A673 (cell line): ENCODE results near the gene C10orf88. TPM values are rescaled to one million over a fixed set of nuclear protein-coding genes. Genes with fewer than 3 reads are reported as not detected.

Experiments
- BruUV-seq: library from RNA; stranded (reverse); fragments of 400-500 nt; replicated peaks from 2 replicates; lab custom pipeline; 2021; lab: Mats Ljungman, UMichigan
- CTCF ChIA-PET: fragments of 300-600 bp; sonication (Branson Sonifier 250); formaldehyde crosslinking; loops from one replicate; lab custom pipeline; 2022; ENCODE audit warnings: antibody characterized with exemption; lab: Charles Lee
- POLR2A ChIA-PET: fragments of 300-600 bp; sonication (Branson Sonifier 250); formaldehyde crosslinking; loops from one replicate; lab custom pipeline; 2022; ENCODE audit warnings: antibody characterized with exemption; ENCODE audit not compliant: low non-redundant PET; lab: Charles Lee
- DNase-seq: peaks from one replicate; pipeline ENCODE4 v3.0.0-alpha.2; 2015; ENCODE audit warnings: low spot score
- H3K27ac ChIP-seq: fragments of 200-600 bp; sonication (generic); 2 replicates; pipeline ENCODE4 v1.5.1; 2016; ENCODE audit warnings: mixed run types, low read depth, mild to moderate bottlenecking, mixed read lengths, antibody characterized with exemption, low read length; ENCODE audit not compliant: poor library complexity, severe bottlenecking
- H3K27me3 ChIP-seq: fragments of 200-600 bp; sonication (generic); replicated peaks from 2 replicates; pipeline ENCODE4 v1.6.1; 2017; ENCODE audit warnings: mixed run types, low read depth, mild to moderate bottlenecking, mixed read lengths, antibody characterized with exemption, low read length; ENCODE audit not compliant: insufficient read depth, poor library complexity
- H3K36me3 ChIP-seq: fragments of 200-600 bp; sonication (generic); 2 replicates; pipeline ENCODE4 v1.6.1; 2016; ENCODE audit warnings: mixed run types, mild to moderate bottlenecking, mixed read lengths, antibody characterized with exemption, low read length; ENCODE audit not compliant: insufficient read depth, poor library complexity, severe bottlenecking
- H3K4me1 ChIP-seq: fragments of 200-600 bp; sonication (generic); 2 replicates; pipeline ENCODE4 v1.6.1; 2017; ENCODE audit warnings: mixed run types, mild to moderate bottlenecking, mixed read lengths, antibody characterized with exemption, low read length; ENCODE audit not compliant: insufficient read depth, poor library complexity, severe bottlenecking
- H3K4me3 ChIP-seq: fragments of 200-600 bp; sonication (generic); 2 replicates; pipeline ENCODE4 v1.5.1; 2016; ENCODE audit warnings: low read depth, mixed run types, mild to moderate bottlenecking, mixed read lengths, low read length; ENCODE audit not compliant: poor library complexity, severe bottlenecking
- H3K9me3 ChIP-seq: fragments of 200-600 bp; sonication (generic); 2 replicates; pipeline ENCODE4 v1.6.1; 2016; ENCODE audit warnings: mixed run types, low read depth, mild to moderate bottlenecking, mixed read lengths, antibody characterized with exemption, low read length; ENCODE audit not compliant: poor library complexity, severe bottlenecking
- EZH2 ChIP-seq: fragments of 200-600 bp; sonication (generic); IDR thresholded peaks from 2 replicates; pipeline ENCODE4 v1.6.1; 2017; ENCODE audit warnings: borderline replicate concordance, low read depth, mild to moderate bottlenecking, mixed read lengths, antibody characterized with exemption, low read length; ENCODE audit not compliant: poor library complexity, severe bottlenecking
- intact Hi-C: fragments of 100-400 bp; cut with micrococcal nuclease; formaldehyde crosslinking; loops from one replicate; pipeline ENCODE4 v1.10.0; 2022; ENCODE audit not compliant: unreplicated experiment
- total RNA-seq: library from RNA; stranded (reverse); gene quantifications from 2 replicates; pipeline ENCODE4 v1.2.3, GENCODE V29; 2021
- TF ChIP-seq, protein P1 (sequence below): fragments of 300-800, 200-600 bp; sonication (generic); conservative IDR thresholded peaks from 2 replicates; pipeline ENCODE4 v1.5.1; 2017; ENCODE audit warnings: low read depth, mild to moderate bottlenecking, antibody characterized with exemption, low read length, moderate library complexity, mixed read lengths

The C10orf88 gene
- total RNA-seq, 1 experiment from 2014 or later = 17.7 TPM

DNA sequence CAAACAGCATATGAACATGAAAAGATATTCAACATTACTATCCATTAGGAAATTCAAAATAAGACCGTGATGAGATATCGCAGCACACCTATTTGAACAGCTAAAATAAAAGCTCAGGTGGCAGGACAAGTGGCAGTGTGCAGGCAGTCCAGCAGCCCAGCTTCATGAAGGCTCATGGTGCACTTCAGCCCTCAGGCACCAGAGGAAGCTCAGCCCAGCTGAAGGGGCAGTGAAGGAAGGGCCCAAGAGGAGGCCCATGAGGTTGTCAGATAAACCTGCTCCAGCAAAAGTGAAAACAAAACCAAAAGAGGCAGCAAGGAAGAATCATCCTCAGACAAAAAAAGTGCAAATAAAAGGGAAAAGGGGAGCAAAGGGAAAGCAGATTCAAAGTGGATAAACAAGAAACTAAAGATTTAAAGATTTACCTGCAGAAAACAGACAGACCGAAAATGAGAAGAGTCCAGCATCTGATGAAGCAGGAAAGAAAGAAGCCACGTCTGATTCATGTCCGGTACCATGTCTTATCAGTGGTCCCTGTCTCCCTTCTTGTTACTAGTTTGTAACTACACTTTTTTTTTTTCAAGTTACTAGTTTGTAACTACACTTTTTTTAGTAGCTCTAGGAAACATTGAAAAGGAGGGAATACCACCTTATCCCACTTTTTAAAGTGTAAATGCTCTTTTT, 59.6 kb downstream of the C10orf88 start:
- no peak for DNase-seq
- BruUV-seq = no TSS peak
- intact Hi-C loops = no loop called here
- Histone ChIP-seq H3K4me3 (no peak overlapping the region), H3K27me3 (peaks cover 28% of the 10 kb centered on the region), H3K9me3 (no peaks in the 10 kb centered on the region), H3K27ac (no peak overlapping the region), H3K4me1 (no peaks in the 10 kb centered on the region), H3K36me3 (no peaks in the 10 kb centered on the region)
- ChIA-PET CTCF (no interaction called here), POLR2A (interaction anchor here (0.7 kb wide), 1 partner anchor 1341 kb away, joined by 3 read pairs; no protein-coding TSS in a partner anchor)
- TF ChIP-seq, protein P1, sequence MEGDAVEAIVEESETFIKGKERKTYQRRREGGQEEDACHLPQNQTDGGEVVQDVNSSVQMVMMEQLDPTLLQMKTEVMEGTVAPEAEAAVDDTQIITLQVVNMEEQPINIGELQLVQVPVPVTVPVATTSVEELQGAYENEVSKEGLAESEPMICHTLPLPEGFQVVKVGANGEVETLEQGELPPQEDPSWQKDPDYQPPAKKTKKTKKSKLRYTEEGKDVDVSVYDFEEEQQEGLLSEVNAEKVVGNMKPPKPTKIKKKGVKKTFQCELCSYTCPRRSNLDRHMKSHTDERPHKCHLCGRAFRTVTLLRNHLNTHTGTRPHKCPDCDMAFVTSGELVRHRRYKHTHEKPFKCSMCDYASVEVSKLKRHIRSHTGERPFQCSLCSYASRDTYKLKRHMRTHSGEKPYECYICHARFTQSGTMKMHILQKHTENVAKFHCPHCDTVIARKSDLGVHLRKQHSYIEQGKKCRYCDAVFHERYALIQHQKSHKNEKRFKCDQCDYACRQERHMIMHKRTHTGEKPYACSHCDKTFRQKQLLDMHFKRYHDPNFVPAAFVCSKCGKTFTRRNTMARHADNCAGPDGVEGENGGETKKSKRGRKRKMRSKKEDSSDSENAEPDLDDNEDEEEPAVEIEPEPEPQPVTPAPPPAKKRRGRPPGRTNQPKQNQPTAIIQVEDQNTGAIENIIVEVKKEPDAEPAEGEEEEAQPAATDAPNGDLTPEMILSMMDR = no peak
- TF ChIP-seq EZH2 = no peak

DNA sequence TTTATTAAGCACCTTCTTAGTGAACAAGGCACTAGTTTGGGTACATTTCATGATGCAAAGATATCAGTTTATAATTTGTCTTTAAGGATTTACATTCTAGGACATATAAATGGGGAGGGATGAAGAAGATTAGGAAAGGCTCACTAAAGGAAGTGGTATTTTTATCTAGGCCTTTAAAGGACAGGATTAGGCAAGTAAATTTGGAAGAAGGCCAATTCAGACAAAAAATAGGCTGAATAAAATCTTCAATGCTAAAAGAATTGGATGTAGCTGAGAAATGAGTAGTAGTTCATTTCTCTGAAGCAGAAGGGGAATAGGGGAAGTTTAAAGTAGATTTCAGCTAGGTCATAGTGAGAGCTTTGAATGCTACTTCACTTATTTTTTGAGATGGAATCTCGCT, 69.9 kb downstream of the C10orf88 start:
- POLR2A ChIA-PET = no interaction called here
- no peak for DNase-seq
- Histone ChIP-seq H3K4me1 (no peaks in the 10 kb centered on the region), H3K9me3 (no peaks in the 10 kb centered on the region), H3K27ac (no peak overlapping the region), H3K27me3 (no peaks in the 10 kb centered on the region), H3K36me3 (no peaks in the 10 kb centered on the region), H3K4me3 (no peak overlapping the region)
- BruUV-seq = no TSS peak
- TF ChIP-seq EZH2 = no peak
- TF ChIP-seq, protein P1 = no peak
- CTCF ChIA-PET = no interaction called here
- intact Hi-C loops = loop anchor here (1.0 kb wide), 1 partner anchor 43 kb away; no protein-coding TSS in a partner anchor

DNA sequence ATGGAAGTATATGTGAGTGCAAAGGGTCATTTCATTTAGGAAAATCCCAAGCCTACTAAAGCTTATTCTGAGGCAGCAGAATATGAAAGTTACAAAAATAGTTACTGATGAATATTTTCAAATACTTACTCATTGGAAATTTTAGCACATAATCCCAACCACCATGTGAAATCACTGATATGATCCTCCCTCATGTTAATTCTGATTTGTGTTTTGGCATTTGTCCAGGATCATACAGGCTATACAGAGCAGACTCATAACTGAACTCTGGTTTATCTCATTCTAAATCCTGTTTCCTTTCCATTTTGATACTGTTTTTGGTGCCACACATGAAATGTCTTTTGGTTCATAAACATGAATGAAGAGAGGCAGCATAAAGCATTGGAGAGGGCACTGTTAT, 71.3 kb downstream of the C10orf88 start:
- no peaks in the 10 kb centered on the region for H3K36me3 ChIP-seq
- CTCF ChIA-PET = no interaction called here
- TF ChIP-seq, protein P1 = no peak
- no peak for TF ChIP-seq EZH2
- intact Hi-C loops = no loop called here
- POLR2A ChIA-PET = no interaction called here
- no peak overlapping the region for H3K27ac ChIP-seq
- H3K27me3 ChIP-seq = no peaks in the 10 kb centered on the region
- no peak for DNase-seq
- H3K4me3 ChIP-seq = no peak overlapping the region
- BruUV-seq = no TSS peak
- no peaks in the 10 kb centered on the region for H3K4me1 ChIP-seq
- no peaks in the 10 kb centered on the region for H3K9me3 ChIP-seq

Other genes with a start within 250 kb of the C10orf88 start
- 1.6 and 2.1 TPM in 2 replicates for gene CUZD1, start 108.4 kb downstream of the C10orf88 start, total RNA-seq
- gene FAM24B, start 74.6 kb downstream of the C10orf88 start, total RNA-seq = 7.0 and 8.0 TPM in 2 replicates
- not detected in 2 replicates for gene FAM24A, start 43.6 kb downstream of the C10orf88 start, total RNA-seq
- 4.5 and 5.7 TPM in 2 replicates for gene PSTK, start 26.2 kb upstream of the C10orf88 start, total RNA-seq
- gene IKZF5, start 54.6 kb upstream of the C10orf88 start, total RNA-seq = 13.8 and 14.4 TPM in 2 replicates
- gene ACADSB, start 54.8 kb upstream of the C10orf88 start, total RNA-seq = 20.4 and 27.8 TPM in 2 replicates
- gene HMX3, start 181.7 kb upstream of the C10orf88 start, total RNA-seq = 0.26 TPM in 1 of 2 replicates, not detected in the other
- gene HMX2, start 193.9 kb upstream of the C10orf88 start, total RNA-seq = not detected in 2 replicates
- 196 and 207 TPM in 2 replicates for gene BUB3, start 200.2 kb upstream of the C10orf88 start, total RNA-seq